ENCODE results near the gene FLACC1.
"Not testable (repeated sequence)": the region's sequence is repeated elsewhere in the genome, so short reads cannot be mapped to it uniquely, and the experiment has no call there.

Gene FLACC1

DNA sequence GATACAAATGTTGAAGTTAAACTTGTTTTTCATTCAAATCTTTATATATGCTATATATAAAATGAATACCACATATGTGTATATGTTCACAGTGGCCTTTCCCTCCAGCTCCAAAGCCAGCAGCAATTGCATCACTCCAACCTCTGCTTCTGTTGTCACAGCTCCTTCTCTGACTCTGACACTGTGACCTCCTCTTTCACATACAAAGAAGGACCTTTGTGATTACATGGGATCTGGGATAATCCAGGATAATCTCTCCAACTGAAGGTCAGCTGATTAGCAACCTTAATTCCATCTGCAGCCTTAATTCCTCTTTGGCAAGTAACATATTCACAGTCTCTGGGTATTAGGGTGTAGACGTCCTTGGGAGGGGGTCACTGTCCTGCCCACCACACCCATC is 8.4 kb downstream of the FLACC1 start:
- DNase-seq (ENCODE audit: low read depth): no peak

DNA sequence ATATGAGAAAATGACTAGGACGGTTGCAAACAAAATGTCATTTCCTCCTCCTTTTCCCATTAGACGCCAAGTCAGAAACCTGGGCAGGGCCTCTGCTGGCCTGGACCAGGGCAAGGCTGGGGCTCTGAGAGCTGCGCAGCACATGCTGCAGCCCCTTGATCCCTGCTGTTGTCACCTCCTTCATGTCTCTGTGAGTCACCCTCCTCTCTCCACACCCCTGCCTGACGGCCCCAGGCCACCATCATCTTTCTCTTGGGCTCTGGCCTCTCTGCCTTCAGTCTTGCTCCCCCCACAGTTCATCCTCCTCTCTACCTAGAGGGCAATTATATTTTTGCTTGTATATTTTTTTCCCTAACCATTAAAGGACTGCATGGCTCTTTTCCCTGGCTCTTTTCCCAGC is 10.0 kb downstream of the FLACC1 start:
- no peak for DNase-seq (ENCODE audit: low read depth)

DNA sequence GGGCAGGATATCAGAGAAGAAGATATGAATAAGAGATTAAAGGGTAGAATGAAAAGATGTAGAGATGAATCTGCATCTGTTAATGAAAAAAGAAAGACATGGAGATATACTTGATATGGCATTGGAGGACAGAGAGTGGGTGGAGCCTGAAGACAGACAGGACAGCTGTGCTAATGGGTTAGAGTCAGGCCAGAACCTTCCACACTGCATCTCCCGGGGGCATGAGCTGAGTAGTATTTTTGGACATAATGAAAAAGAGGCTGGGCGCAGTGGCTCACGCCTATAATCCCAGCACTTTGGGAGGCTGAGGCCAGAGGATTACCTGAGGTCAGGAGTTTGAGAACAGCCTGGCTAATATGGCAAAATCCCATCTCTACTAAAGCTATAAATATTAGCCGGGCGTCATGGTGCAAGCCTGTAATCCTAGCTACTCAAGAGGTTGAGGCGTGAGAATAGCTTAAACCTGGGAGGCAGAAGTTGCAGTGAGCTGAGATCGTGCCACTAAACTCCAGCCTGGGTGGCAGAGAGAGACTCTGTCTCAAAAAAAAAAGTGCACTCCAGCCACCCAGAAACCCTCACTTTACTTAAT is 11.4 kb downstream of the FLACC1 start:
- no peak for DNase-seq (ENCODE audit: low read depth)

DNA sequence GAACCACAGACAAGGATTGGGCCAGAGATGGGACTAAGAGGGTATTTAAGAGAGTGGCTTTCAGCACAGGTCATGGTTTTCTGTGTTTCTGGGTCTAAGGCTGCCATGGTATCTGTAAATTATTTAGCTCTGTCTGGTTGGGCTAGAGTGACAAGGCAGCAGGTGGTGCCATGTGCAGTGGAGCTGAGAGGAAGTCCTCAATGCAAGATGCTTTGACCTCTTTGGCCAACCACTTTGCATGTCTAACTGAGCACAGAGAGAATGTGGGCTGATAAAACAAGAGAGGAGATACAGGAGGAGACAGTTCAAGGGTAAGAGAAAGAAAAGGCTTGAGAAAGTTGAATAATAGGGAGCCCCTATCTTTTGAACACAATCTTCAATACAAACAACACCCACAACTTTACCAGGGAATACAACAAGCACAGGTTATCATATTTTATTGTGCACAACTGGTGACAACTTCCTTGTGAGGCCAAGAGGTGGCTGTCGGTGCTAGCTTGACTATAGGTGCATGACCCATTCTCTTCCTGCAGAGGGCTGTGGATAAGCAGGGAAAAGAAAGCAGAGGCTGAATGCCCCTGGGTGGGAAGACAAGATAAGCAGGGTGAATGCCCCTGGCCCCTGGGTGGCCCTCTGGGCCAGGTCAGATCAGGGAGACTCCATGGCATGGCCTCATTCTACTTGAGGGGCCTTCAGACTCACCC is 12.3 kb downstream of the FLACC1 start:
- DNase-seq (ENCODE audit: low read depth): no peak

DNA sequence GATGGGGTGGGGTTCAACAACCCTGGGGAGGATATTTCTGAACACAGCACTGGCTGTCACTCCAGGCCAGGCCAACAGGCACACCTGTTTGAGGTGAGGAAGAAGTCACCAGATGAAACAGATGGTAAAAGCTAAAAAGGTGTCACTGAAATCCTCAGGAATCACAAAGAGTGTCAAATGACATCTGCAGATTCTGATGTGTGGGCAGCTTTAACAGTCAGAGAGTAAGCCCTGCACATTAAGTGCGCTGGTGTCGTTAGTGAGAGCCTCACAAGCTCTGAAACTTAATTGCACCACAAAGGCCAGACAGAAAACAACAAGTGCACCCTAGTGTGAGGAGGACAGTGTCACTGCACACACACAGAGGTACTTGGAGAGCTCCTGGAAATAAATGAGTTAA is 13.6 kb downstream of the FLACC1 start:
- DNase-seq (ENCODE audit: low read depth): no peak

DNA sequence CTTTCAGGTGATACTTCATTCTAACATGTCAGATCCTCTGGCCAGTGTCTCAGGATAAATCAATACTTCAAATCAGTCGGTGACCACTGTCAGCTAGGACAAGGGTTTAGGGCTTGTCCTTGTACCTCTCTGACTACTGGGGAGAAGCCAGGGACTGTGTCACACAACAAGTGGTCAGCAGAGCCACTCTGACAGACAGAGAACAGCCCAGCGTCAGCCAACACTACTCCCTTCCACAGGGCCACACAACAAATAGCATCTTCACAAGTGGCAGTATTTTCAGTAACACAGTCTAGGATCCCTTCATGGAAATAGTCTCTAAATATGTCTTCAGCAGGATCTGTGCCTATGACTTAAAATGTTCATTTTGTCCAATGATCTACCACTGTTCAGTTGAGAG is 14.2 kb downstream of the FLACC1 start:
- no peak for DNase-seq (ENCODE audit: low read depth)

DNA sequence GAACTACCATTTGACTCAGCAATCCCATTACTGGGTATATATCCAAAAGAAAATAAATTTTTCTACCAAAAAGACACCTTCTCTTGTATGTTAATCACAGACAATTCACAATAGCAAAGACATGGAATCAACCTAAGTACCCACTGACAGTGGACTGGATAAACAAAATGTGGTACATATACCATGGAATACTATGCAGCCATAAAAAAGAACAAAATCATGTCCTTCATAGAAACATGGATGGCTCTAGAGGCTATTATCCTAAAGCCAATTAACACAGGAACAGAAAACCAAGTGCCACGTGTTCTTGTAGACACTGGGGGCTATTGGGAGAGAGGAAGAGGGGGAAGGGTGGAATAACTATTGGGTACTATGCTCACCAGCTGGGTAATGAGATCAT is 27.7 kb downstream of the FLACC1 start:
- DNase-seq (ENCODE audit: low read depth): no peak

DNA sequence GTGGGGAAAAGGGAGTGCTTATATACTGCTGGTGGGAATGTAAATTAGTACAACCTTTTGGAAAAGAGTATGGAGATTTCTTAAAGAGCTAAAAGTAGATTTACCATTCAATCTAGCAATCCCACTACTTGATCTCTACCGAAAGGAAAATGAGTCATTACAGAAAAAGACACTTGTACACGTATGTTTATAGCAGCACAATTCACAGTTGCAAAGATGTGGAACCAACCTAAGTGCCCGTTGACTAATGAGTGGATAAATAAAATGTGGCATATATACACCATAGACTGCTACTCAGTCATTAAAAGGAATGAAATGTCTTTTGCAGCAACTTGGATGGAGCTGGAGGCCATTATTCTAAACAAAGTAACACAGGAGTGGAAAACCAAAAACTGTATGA is 29.5 kb downstream of the FLACC1 start:
- no peak for DNase-seq (ENCODE audit: low read depth)

DNA sequence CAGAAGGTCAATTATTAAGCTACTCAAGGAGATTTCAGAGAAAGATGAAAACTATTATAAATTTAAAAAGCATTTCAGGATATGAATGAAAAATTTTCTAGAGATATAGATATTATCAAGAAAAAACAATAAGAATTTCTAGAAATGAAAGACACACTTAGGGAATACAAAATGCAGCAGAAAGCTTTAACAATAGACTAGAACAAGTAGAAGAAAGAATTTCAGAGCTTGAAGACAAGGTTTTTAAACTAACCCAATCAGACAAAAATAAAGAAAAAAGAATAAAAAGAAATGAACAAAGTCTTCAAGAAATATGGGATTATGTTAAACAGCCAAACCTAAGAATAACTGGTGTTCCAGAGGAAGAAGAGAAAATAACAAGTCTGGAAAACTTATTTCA is 34.4 kb downstream of the FLACC1 start:
- no peak for DNase-seq (ENCODE audit: low read depth)

DNA sequence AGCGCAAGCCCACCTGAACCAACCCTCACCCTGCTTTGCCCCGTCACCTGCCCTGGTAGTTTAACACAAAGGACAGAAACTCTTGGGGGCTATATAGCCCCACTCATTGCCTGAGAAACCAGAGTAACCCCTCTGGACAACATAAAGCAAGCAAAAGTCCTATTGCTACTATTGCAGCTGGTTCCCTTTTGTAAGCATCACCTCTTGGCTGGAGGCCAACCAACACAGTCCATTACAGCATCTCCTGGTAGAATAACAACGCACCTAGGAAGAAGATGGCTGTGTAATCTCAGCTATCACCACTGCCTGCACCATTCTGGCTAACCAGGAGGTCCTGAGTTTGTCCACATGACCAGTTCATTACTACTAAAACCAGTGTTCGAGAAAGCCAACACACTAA is 36.4 kb downstream of the FLACC1 start:
- DNase-seq (ENCODE audit: low read depth): no peak

DNA sequence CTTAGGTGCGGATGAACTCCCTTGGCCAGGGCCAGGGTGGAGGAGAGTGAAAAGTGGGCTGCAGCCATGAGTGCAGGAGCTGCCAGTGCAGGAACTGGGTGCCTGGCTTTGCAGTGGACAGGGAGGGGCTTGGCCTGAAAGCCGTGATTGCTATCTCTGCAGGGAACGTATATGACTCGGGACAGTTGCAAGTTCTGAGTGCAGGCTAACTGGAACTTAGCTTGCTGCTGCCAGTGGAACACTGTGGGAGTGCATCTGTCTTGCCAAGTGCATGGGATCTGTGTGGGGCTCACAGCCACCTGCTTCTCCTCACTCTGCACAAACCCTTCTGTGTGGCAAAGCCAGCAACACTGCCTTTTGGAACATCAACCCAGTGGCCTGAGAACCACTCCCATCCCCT is 36.9 kb downstream of the FLACC1 start:
- DNase-seq (ENCODE audit: low read depth): no peak

DNA sequence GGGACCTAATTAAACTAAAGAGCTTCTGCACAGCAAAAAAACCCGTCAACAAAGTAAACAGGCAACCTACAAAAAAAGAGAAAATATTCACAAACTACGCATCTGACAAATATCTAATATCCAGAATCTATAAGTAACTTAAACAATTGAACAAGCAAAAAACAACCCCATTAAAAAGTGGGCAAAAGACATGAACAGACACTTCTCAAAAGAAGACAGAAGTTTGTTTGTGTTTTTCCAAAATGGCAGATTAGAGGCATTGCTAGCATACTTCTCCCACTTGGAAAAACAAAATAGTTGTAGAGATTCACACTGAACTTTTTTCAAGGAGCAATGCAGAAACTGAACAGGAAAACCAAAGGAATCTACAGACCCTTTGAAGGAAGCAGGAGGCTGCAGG is 37.6 kb downstream of the FLACC1 start:
- no peak for DNase-seq (ENCODE audit: low read depth)

DNA sequence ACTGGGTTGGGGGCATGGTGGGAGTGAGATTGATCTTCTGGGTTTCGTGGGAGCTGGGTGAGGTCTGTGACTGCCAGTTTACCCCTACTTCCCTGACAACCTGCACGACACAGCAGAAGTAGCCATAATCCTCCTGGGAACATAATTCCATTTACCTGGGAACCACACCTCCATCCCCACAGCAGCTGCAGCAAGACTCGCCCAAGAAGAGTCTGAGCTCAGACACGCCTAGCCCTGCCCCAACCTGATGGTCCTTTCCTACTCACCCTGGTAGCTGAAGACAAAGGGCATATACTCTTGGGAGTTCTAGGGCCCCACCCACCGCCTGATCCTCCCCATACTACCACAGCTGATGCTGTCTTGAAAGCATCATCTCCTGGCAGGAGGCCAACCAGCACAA is 43.8 kb downstream of the FLACC1 start:
- DNase-seq (ENCODE audit: low read depth): no peak

DNA sequence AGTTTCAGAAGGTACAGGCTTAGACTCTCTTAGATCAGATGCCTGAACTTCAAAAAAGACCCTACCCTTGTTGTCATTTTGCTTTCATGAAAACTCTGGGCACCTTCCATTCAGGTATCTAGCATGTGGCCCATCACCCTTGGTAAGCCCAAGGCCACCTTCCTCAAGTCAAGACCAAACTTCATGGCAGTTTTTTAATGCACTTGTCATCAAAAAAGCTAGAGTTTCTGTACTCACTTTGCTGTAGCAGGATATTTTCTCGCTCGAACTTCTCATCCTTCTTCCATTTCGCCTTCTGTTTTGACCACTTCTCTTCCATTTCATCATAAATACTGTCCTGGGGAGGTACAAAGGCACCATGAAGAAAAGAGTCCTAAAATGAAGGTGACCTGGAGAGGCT is 48.2 kb downstream of the FLACC1 start:
- DNase-seq (ENCODE audit: low read depth): no peak

DNA sequence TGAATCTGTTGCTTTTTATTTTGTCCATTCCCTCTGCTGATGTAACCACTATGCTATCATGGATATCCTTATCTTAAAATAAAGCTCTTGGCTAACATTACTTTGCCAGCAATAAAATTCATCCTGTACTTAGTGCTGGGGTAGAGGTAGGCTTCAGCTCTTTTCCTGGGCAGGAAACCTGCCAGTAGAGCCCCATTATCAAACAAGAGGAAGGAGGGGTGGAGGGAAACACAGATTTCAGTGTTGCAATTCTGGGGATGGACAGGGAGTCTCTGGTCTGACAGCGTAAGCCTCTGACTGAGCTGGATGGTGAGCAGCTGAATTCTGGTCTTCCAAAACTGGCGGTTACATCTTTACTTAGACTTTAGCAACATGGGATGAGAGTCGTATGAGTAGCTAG is 49.3 kb downstream of the FLACC1 start:
- no peak for DNase-seq (ENCODE audit: low read depth)

DNA sequence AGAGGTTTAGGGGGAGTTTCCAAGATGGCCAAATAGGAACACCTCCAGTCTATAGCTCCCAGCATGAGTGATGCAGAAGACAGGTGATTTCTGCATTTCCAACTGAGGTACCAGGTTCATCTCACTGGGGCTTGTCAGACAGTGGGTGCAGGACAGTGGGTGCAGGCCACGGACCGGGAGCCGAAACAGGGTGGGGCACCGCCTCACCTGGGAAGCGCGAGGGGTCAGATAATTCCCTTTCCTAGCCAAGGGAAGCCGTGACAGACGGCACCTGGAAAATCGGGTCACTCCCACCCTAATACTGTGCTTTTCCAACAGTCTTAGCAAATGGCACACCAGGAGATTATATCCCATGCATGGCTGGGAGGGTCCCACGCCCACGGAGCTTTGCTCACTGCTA is 57.2 kb downstream of the FLACC1 start:
- DNase-seq (ENCODE audit: low read depth): not testable (repeated sequence)

DNA sequence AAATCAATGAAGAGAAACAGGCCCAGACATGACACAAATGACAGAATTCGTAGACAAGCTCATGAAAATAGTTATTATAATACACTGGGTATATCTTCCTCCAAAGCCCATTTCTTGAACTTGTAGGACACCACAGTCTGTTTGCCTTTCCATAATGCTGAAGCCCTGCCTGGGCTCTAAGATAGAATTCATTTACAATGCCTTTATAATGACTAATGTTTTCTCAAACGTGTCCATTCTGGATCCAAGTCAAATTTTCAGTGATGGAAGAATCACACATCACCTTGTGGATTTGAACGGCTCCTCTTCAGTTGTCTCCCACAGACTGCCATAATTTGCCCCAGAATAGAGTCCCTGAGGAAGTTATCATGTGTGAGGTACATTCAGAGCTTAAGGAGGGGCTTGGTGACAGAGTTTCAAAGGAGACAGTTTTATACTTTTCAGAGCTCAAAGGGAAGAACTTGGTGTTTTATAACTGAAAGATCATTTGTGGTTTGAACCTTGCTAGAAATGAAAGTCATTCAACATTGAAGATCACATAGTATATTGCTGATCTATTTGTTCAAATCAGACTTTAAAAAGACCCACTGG is 58.6 kb downstream of the FLACC1 start:
- DNase-seq (ENCODE audit: low read depth): no peak

DNA sequence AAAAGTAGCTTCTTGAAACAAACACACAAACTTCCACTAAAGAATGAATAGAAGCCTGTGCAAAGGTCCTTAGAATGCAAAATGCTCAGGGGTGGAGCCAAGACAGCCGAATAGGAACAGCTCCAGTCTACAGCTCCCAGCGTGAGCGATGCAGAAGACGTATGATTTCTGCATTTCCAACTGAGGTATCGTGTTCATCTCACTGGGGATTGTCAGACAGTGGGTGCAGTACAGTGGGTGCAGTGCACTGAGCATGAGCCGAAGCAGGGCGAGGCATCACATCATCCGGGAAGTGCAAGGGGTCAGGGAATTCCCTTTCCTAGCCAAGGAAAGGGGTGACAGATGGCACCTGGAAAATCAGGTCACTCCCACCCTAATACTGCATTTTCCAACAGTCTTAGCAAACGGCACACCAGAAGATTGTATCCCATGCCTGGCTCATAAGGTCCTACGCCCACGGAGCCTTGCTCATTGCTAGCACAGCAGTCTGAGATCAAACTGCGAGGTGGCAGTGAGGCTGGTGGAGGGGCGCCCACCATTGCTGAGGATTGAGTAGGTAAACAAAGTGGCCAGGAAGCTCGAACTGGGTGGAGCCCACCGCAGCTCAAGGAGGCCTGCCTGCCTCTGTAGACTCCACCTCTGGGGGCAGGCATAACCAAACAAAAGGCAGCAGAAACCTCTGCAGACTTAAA is 66.5 kb downstream of the FLACC1 start:
- not testable (repeated sequence) for DNase-seq (ENCODE audit: low read depth)

DNA sequence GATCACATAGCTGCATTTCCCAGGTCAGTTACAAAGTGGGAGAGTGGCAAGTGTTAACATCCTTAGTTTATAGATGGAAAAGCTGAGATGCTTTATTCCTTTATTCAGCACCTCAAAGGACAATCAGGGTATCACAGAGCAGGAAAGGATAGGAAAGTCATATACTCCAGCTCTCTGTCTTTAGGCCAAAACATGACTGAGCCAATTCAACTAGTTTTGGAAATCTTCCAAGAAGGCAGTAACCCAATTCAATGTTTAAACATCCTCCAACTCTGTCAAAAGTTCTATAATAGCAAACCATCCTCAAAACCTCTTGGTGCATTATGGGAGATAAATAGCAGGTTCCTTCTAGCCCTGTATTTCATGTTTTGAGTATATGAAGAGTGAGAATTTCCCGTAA is 71.6 kb downstream of the FLACC1 start:
- DNase-seq (ENCODE audit: low read depth): no peak

DNA sequence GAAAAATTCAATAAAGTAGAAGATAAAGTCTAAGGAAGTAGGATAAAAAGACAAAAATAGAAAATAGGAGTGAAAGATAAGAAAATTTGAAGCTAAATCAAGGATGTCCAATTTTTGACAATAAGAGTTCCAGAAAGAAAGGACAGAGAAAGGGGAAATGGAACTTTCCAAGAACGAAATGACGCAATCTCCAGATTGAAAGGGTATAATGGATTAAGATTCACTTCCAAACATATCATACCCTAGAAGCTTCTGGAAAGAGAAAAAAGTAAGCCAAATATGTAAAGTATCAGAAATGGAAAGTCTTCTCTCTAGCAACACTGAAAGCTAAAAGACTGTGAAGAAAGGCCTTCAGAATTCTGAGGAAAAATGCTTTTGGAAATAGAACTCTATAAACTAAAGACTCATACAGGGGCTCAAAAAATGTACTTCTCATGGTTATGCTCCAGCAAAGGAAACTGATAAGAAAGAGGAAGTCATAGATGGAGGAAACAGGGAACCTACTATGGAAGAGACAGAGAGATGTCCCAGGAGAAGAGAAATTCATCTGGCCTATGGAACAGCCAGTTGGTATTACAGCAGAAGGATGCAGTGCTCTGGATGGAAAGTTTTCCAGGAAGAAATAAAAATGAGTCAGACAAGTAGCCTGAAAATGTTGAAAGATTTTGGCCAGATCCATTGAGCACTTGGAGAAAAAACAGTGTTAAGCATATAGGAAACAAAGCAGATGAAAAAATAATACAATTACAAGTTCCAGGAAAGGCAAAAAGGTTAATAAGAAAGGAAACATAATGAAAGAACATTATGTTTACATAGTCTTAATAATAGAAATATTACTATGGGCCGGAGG is 76.7 kb downstream of the FLACC1 start:
- no peak for DNase-seq (ENCODE audit: low read depth)

DNA sequence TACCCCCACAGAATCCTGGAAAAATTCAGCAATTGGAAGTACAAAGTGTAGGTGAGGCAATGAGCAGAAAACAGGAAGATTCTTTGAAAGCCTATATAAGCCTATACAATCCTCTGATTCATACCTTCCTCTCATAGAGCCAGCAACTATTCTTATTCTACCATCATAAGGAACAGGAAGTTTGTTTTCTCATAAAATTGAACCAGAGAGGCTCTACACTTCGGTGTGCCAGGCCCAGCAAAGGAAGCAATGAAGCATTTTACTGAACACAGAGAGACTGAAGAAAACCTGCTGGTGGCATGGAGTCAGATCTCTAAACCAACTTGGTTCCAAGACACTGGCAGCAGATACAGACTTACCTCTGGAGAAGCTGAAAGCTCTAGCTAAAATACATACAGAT is 78.1 kb downstream of the FLACC1 start:
- DNase-seq (ENCODE audit: low read depth): no peak

DNA sequence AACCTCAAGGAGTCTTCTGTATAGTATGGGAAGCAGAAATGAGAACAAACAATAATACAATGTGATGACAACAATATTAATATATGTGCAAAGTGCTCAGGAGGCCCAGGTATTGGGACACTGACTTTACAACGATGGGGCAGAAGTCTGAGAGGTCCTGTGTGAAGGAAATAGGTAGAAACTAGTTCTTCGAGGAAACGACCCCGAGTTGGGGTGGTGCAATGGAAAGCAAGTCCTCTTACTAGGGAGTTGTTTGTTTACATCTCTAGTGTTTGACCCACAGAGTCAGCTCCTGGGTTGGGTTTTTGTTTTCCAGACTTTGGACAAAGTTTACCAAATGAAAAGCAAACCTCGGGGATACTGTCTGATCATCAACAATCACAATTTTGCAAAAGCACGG is 80.6 kb downstream of the FLACC1 start:
- DNase-seq (ENCODE audit: low read depth): no peak

Measured in stimulated activated CD8-positive, alpha-beta memory T cell treated with anti-CD3 and anti-CD28 coated beads, Interleukin-15, amount 100 ng/mL, for 1 hour (primary cell).